ENCODE data around the gene TMEM52. TPM values are rescaled to one million over a fixed set of nuclear protein-coding genes. Genes with fewer than 3 reads are reported as not detected.

TMEM52 gene
- total and polyA plus RNA-seq, 10 donors, result 0.35 to 4.7 (median 1.7) TPM; not detected in 1

- peak; percentile 49 for DNase-seq
- Histone ChIP-seq H3K4me1 (peaks cover 41 to 100% (median 89%) of the 10 kb centered on the region in 6 donors), H3K36me3 (peaks cover 0 to 55% (median 18%) of the 10 kb centered on the region in 6 donors), H3K27ac (no peak overlapping the region), H3K27me3 (replicated peaks in 1 of 7) (no peaks in the 10 kb centered on the region), H3K4me3 (no peak overlapping the region), H3K9me3 (no peaks in the 10 kb centered on the region)
- intact Hi-C loops (cut with DNase I; ENCODE audit: low total_unique reads), result no loop called here
- WGBS, 5 donors, result 80 to 87% (median 84%) methylated on average over 11 of the region's 11 CpGs
- TF ChIP-seq CTCF (IDR thresholded peaks at IDR 0.05 in 8 of 11, conservative IDR thresholded peaks at IDR 0.05 in 3 of 11) (no peak), POLR2AphosphoS5 (IDR thresholded peaks at IDR 0.05) (peak in 2 of 3 donors; percentile 23 to 48), POLR2A (IDR thresholded peaks at IDR 0.05) (no peak)
Measured at GRCh38 chr1:1872329-1872994, 46.6 kb downstream of the TMEM52 start.

GRCh38 chr1:1869469-1869868, 49.6 kb downstream of the TMEM52 start:
- TF ChIP-seq POLR2A (IDR thresholded peaks at IDR 0.05), result no peak
- TF ChIP-seq POLR2AphosphoS5 (IDR thresholded peaks at IDR 0.05), result no peak
- TF ChIP-seq CTCF (IDR thresholded peaks at IDR 0.05 in 8 of 11, conservative IDR thresholded peaks at IDR 0.05 in 3 of 11), result no peak
- peaks cover 47 to 100% (median 84%) of the 10 kb centered on the region in 6 donors for H3K4me1 ChIP-seq
- intact Hi-C loops (cut with DNase I; ENCODE audit: low total_unique reads), result no loop called here

More at GRCh38 chr1:1869469-1869868, 49.6 kb downstream of the TMEM52 start:
- 15 to 39% (median 25%) methylated on average over 4 of the region's 4 CpGs for WGBS, 5 donors
- DNase-seq, result no peak
- Histone ChIP-seq H3K36me3 (peaks cover 0 to 29% (median 7%) of the 10 kb centered on the region in 6 donors), H3K4me3 (no peak overlapping the region), H3K27ac (peak overlapping the region in 7 of 8 donors; percentile 39 to 75 (median 58)), H3K9me3 (no peaks in the 10 kb centered on the region), H3K27me3 (replicated peaks in 1 of 7) (no peaks in the 10 kb centered on the region)

Other genes starting within 250 kb of the TMEM52 start
- 100 to 1,000 TPM in 1 of 7 donors, 10 to 100 TPM in 6; 48.3 to 105 (median 63.1) TPM for gene SLC35E2B, start 226.5 kb downstream of the TMEM52 start, total RNA-seq
- gene SLC35E2B, start 226.5 kb downstream of the TMEM52 start, polyA plus RNA-seq, result 10 to 100 TPM; 18.3 to 26.7 (median 21.9) TPM
- 100 to 1,000 TPM in 1 of 7 donors, 10 to 100 TPM in 6; 54.2 to 101 (median 77.1) TPM for gene CDK11A, start 194.9 kb downstream of the TMEM52 start, total RNA-seq
- 100 to 1,000 TPM in 1 of 3 donors, 10 to 100 TPM in 2; 29.3 to 123 (median 70.1) TPM for gene CDK11A, start 194.9 kb downstream of the TMEM52 start, polyA plus RNA-seq
- 100 to 1,000 TPM; 155 to 271 (median 207) TPM for gene NADK, start 140.8 kb downstream of the TMEM52 start, total RNA-seq
- 100 to 1,000 TPM in 1 of 3 donors, 10 to 100 TPM in 2; 62.6 to 155 (median 83.8) TPM for gene NADK, start 140.8 kb downstream of the TMEM52 start, polyA plus RNA-seq
- 100 to 1,000 TPM; 186 to 304 (median 273) TPM for gene GNB1, start 28.2 kb downstream of the TMEM52 start, total RNA-seq
- gene GNB1, start 28.2 kb downstream of the TMEM52 start, polyA plus RNA-seq, result 100 to 1,000 TPM in 1 of 3 donors, 10 to 100 TPM in 2; 76.0 to 132 (median 95.5) TPM
- gene CALML6, start 4.0 kb downstream of the TMEM52 start, total RNA-seq, result 1 to 10 TPM in 1 of 7 donors, under 1 TPM in 4, not detected in 2; 0.34 to 3.0 (median 0.66) TPM
- gene CALML6, start 4.0 kb downstream of the TMEM52 start, polyA plus RNA-seq, result 1 to 10 TPM in 1 of 3 donors, under 1 TPM in 2; 0.58 to 1.8 (median 0.85) TPM
- under 1 TPM in 3 of 7 donors, not detected in 4; 0.10 to 0.32 (median 0.27) TPM for gene CFAP74, start 84.5 kb upstream of the TMEM52 start, total RNA-seq
- under 1 TPM; 0.03 to 0.18 (median 0.09) TPM for gene CFAP74, start 84.5 kb upstream of the TMEM52 start, polyA plus RNA-seq
- gene GABRD, start 100.1 kb upstream of the TMEM52 start, total RNA-seq, result 1 to 10 TPM in 2 of 7 donors, under 1 TPM in 3, not detected in 2; 0.40 to 1.2 (median 0.94) TPM
- gene GABRD, start 100.1 kb upstream of the TMEM52 start, polyA plus RNA-seq, result 1 to 10 TPM in 1 of 3 donors, under 1 TPM in 1, not detected in 1; 0.35 to 1.1 TPM
- gene PRKCZ, start 131.1 kb upstream of the TMEM52 start, total RNA-seq, result 10 to 100 TPM; 19.5 to 61.8 (median 38.7) TPM
- gene PRKCZ, start 131.1 kb upstream of the TMEM52 start, polyA plus RNA-seq, result 10 to 100 TPM; 17.6 to 35.8 (median 32.3) TPM

All from spleen (tissue), 11 donors.